Transverse colon (tissue), 3 donors: ENCODE results near the gene UGT2B7.

Experiments used
- POLR2A ChIP-seq: fragments of 450-650 bp; IDR thresholded peaks from one replicate; pipeline ENCODE4 v1.6.1; 2016; ENCODE audit warnings: antibody characterized with exemption, mild to moderate bottlenecking, moderate library complexity
- TF ChIP-seq, protein P1 (sequence below), 5 experiments: fragments of 200-600 bp in 3 of 5; fragments of 450-650 bp in 2 of 5; sonication (generic) in 3 of 5; IDR thresholded peaks; 1 replicate in 2 of 5; 2 replicates in 3 of 5; pipeline ENCODE4 v1.5.1; 2016 to 2017; ENCODE audit warnings: antibody characterized with exemption in 5 of 5, inconsistent platforms in 3 of 5, mild to moderate bottlenecking in 2 of 5, moderate library complexity in 1 of 5

DNA sequence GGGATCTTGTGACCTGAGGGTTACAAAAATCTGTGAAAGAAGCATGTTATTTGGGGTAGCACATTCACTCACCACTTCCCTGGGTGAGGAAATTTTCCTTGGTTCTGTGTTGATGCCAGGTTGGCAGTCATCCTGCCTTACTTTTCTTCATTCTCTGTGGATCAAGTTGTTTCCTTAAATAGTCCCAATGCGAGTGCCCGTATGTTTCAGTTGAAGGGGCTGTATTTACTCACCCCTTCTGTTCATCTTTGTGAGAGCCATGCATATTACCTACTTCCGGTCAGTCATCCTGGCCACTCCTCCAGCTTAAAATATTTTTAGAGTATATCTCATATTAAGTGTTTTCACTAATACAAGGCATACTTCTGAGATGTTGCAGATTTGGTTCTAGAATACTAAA is 2.6 kb upstream of the UGT2B7 start:
- TF ChIP-seq, protein P1, sequence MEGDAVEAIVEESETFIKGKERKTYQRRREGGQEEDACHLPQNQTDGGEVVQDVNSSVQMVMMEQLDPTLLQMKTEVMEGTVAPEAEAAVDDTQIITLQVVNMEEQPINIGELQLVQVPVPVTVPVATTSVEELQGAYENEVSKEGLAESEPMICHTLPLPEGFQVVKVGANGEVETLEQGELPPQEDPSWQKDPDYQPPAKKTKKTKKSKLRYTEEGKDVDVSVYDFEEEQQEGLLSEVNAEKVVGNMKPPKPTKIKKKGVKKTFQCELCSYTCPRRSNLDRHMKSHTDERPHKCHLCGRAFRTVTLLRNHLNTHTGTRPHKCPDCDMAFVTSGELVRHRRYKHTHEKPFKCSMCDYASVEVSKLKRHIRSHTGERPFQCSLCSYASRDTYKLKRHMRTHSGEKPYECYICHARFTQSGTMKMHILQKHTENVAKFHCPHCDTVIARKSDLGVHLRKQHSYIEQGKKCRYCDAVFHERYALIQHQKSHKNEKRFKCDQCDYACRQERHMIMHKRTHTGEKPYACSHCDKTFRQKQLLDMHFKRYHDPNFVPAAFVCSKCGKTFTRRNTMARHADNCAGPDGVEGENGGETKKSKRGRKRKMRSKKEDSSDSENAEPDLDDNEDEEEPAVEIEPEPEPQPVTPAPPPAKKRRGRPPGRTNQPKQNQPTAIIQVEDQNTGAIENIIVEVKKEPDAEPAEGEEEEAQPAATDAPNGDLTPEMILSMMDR (IDR thresholded peaks at IDR 0.05), result no peak
- TF ChIP-seq POLR2A, result no peak
